Transverse colon (tissue), 4 donors: ENCODE measurements around the gene OSBPL10.

Experiments used
- POLR2A ChIP-seq: fragments of 450-650 bp; IDR thresholded peaks from one replicate; pipeline ENCODE4 v1.6.1; 2016; ENCODE audit warnings: antibody characterized with exemption, mild to moderate bottlenecking, moderate library complexity
- POLR2AphosphoS5 ChIP-seq, 3 donors: sonication (generic); formaldehyde crosslinking; IDR thresholded peaks; one replicate each; pipeline ENCODE4 v1.6.1; 2016; ENCODE audit warnings: antibody characterized with exemption in 3 of 3
- TF ChIP-seq, protein P1 (sequence below), 5 experiments: fragments of 200-600 bp in 3 of 5; fragments of 450-650 bp in 2 of 5; sonication (generic) in 3 of 5; IDR thresholded peaks; 1 replicate in 2 of 5; 2 replicates in 3 of 5; pipeline ENCODE4 v1.5.1; 2016 to 2017; ENCODE audit warnings: antibody characterized with exemption in 5 of 5, inconsistent platforms in 3 of 5, mild to moderate bottlenecking in 2 of 5, moderate library complexity in 1 of 5

DNA sequence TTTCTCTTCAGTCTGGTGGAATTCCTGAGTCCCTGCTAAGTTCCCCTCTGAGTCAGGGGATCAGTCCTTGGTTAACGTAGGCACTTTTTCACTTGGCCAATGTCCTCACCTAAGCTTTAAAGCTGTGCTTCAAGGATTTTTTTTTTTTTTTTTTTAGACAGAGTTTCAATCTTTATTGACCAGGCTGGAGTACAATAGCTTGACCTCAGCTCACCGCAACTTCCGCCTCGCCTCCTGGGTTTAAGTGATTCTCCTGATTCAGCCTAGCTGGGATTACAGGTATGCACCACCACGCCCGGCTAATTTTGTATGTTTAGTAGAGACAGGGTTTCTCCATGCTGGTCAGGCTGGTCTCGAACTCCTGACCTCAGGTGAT, 228.0 kb downstream of the OSBPL10 start:
- TF ChIP-seq, protein P1, sequence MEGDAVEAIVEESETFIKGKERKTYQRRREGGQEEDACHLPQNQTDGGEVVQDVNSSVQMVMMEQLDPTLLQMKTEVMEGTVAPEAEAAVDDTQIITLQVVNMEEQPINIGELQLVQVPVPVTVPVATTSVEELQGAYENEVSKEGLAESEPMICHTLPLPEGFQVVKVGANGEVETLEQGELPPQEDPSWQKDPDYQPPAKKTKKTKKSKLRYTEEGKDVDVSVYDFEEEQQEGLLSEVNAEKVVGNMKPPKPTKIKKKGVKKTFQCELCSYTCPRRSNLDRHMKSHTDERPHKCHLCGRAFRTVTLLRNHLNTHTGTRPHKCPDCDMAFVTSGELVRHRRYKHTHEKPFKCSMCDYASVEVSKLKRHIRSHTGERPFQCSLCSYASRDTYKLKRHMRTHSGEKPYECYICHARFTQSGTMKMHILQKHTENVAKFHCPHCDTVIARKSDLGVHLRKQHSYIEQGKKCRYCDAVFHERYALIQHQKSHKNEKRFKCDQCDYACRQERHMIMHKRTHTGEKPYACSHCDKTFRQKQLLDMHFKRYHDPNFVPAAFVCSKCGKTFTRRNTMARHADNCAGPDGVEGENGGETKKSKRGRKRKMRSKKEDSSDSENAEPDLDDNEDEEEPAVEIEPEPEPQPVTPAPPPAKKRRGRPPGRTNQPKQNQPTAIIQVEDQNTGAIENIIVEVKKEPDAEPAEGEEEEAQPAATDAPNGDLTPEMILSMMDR (IDR thresholded peaks at IDR 0.05) = no peak
- TF ChIP-seq POLR2A (no peak), POLR2AphosphoS5 (IDR thresholded peaks at IDR 0.05) (no peak)
